Type B pancreatic cell (in vitro differentiated cells): ENCODE measurements around the gene TMEM178B. TPM values are rescaled to one million over a fixed set of nuclear protein-coding genes. Genes with fewer than 3 reads are reported as not detected.

Experiments used
- DNase-seq: peaks from one replicate; pipeline ENCODE4 v3.0.0; 2021; ENCODE audit warnings: mixed read lengths; ENCODE audit not compliant: unreplicated experiment; ENCODE audit errors: extremely low spot score
- H3K27ac Mint-ChIP-seq: 2 replicates; pipeline ENCODE4 v1.8.0; 2021; ENCODE audit warnings: mild to moderate bottlenecking, mixed read lengths
- H3K27me3 Mint-ChIP-seq: 2 replicates; pipeline ENCODE4 v1.8.0; 2021; ENCODE audit warnings: mixed read lengths
- H3K36me3 Mint-ChIP-seq: 2 replicates; pipeline ENCODE4 v1.8.0; 2021; ENCODE audit warnings: mixed read lengths
- H3K4me1 Mint-ChIP-seq: one replicate; pipeline ENCODE4 v1.8.0; 2021; ENCODE audit warnings: mixed read lengths; ENCODE audit not compliant: unreplicated experiment
- H3K4me3 Mint-ChIP-seq: 2 replicates; pipeline ENCODE4 v1.8.0; 2021; ENCODE audit warnings: mild to moderate bottlenecking, mixed read lengths
- H3K9me3 Mint-ChIP-seq: 2 replicates; pipeline ENCODE4 v1.8.0; 2021; ENCODE audit warnings: mixed read lengths
- total RNA-seq: library from RNA; stranded (reverse); gene quantifications from 2 replicates; pipeline ENCODE4 v1.2.1, GENCODE V29; 2021; ENCODE audit warnings: low replicate concordance
- TF ChIP-seq, protein P1 (sequence below): fragments of 200-600 bp; sonication (generic); conservative IDR thresholded peaks from 2 replicates; pipeline ENCODE4 v1.5.0; 2021; ENCODE audit warnings: antibody characterized with exemption, mild to moderate bottlenecking

The TMEM178B gene
- total RNA-seq, 1 donor from 2014 or later, result 8.7 TPM

DNA sequence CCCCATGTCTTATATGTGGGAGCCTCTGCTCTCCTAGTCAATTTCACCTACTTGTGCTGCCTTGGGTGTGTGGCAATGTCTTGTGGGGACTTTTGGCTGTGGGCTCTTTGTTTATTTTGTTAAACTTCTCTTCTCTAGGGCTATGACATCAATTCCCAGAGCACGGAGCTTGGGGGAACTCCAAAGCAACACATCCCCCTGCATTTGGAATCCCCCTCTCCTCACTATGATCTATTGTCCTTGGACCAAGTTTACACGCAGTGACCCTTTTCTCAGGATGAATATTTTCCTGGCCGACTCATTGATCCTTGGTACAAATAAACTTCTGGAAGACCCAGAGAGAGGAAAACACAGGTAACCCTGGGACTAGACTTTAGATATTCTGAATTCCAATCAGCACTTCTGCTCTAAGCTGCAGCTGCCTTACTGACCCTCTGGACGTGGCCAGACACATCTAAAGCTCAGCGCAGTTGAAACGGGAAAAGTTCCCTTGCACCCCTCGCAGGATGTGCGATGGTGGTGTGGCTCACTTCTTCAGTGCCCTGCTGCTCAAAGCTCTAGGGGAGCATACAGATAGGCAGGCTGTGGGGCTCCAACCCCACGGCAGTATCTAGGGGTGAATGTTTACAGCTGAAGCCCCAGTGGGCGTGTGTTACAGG, 110.8 kb downstream of the TMEM178B start:
- no peak for DNase-seq
- no peak overlapping the region for H3K27ac Mint-ChIP-seq
- TF ChIP-seq, protein P1, sequence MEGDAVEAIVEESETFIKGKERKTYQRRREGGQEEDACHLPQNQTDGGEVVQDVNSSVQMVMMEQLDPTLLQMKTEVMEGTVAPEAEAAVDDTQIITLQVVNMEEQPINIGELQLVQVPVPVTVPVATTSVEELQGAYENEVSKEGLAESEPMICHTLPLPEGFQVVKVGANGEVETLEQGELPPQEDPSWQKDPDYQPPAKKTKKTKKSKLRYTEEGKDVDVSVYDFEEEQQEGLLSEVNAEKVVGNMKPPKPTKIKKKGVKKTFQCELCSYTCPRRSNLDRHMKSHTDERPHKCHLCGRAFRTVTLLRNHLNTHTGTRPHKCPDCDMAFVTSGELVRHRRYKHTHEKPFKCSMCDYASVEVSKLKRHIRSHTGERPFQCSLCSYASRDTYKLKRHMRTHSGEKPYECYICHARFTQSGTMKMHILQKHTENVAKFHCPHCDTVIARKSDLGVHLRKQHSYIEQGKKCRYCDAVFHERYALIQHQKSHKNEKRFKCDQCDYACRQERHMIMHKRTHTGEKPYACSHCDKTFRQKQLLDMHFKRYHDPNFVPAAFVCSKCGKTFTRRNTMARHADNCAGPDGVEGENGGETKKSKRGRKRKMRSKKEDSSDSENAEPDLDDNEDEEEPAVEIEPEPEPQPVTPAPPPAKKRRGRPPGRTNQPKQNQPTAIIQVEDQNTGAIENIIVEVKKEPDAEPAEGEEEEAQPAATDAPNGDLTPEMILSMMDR, result no peak
- no peaks in the 10 kb centered on the region for H3K9me3 Mint-ChIP-seq
- H3K4me1 Mint-ChIP-seq, result no peaks in the 10 kb centered on the region
- H3K27me3 Mint-ChIP-seq, result no peaks in the 10 kb centered on the region
- H3K4me3 Mint-ChIP-seq, result no peak overlapping the region
- H3K36me3 Mint-ChIP-seq, result no peaks in the 10 kb centered on the region

DNA sequence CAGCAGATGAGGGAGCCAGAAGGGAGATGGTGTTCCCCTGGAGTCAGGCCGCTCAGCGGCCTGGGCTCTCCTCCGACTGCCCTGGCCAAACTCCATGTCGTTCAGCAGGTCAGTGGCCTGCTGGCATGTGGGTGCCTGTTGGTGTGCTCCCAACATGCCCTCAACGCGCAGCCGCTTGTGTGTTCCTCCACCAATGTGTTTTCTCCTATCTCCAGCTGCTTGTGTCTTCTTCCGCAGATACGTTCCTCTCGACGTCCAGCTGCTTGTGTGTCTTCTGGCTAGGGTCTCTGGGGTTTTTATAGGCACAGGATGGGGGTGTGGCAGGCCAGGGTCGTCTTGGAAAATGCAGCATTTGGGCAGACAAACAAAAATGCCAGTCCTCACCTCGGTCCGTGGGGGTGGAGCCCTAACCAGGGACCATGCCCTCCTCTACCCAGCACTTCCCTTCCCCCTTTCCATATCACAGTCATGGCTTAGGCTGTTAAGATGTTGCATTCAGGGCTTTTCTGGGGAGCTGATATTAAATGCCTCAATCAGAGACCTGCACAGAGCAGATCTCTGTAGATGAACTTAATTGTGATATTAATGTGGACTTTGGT, 111.6 kb downstream of the TMEM178B start:
- H3K27ac Mint-ChIP-seq, result no peak overlapping the region
- no peaks in the 10 kb centered on the region for H3K9me3 Mint-ChIP-seq
- TF ChIP-seq, protein P1, result no peak
- DNase-seq, result no peak
- no peaks in the 10 kb centered on the region for H3K4me1 Mint-ChIP-seq
- H3K27me3 Mint-ChIP-seq, result no peaks in the 10 kb centered on the region
- no peaks in the 10 kb centered on the region for H3K36me3 Mint-ChIP-seq
- no peak overlapping the region for H3K4me3 Mint-ChIP-seq

DNA sequence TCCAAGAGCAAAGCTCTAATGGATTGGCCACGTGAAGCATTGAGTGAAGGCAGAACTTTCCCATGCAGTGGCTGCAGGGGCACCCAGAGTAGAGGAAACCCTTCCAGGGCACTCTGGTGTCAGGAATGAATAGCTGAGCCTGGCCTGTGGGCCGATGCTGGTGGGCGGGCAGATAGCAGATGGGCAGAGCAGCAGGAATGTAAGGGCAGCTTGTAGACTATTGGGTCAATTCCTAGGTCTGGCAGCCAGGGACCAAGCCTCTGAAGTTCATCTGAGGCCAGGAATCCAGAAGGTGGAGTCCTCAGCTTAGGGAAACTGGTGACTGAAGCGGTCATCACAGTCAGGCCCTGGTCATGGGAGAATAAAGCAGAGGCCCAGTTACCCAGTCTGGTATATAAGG, 115.4 kb downstream of the TMEM178B start:
- Mint-ChIP-seq H3K36me3 (no peaks in the 10 kb centered on the region), H3K27me3 (no peaks in the 10 kb centered on the region), H3K4me3 (no peak overlapping the region), H3K4me1 (no peaks in the 10 kb centered on the region), H3K9me3 (no peaks in the 10 kb centered on the region), H3K27ac (no peak overlapping the region)
- no peak for DNase-seq
- TF ChIP-seq, protein P1, result no peak

DNA sequence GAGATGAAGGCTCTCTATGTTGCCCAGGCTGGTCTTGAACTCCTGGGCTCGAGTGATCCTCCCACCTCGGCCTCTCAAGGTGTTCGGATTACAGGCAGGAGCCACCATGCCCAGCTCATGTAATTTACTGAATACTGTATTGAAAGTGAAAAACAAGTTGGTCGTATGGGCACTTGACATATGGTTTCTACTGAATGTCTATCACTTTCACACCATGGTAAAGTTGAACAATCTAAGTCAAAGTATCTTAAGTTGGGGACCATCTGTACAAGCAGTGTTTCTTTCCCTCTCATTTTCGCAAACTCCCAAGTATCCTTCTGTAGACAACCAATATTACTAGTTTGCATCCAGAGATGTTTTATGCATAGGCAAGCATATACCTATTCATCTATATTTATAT, 116.6 kb downstream of the TMEM178B start:
- TF ChIP-seq, protein P1, result no peak
- no peaks in the 10 kb centered on the region for H3K9me3 Mint-ChIP-seq
- no peak for DNase-seq
- no peaks in the 10 kb centered on the region for H3K4me1 Mint-ChIP-seq
- H3K36me3 Mint-ChIP-seq, result no peaks in the 10 kb centered on the region
- H3K4me3 Mint-ChIP-seq, result no peak overlapping the region
- H3K27me3 Mint-ChIP-seq, result no peaks in the 10 kb centered on the region
- no peak overlapping the region for H3K27ac Mint-ChIP-seq

DNA sequence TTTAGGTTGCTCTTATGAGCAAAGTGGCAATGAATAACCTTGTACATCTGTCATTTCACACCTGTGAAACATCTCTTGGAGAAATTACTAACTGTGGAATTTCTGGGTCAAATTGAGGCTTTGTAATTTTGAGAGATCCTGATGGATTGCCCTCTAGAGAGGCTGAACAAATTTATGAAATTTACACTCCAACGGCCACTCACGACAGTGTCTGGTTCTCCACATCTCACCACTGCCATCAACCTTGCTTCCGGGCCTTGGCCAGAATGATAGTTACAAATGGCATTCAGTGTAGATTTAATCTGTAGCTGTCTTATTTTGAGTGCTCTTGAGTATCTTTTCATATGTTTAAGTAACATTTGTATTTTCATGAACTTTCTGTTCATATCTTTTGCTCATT, 117.4 kb downstream of the TMEM178B start:
- Mint-ChIP-seq H3K36me3 (no peaks in the 10 kb centered on the region), H3K4me3 (no peak overlapping the region), H3K9me3 (no peaks in the 10 kb centered on the region), H3K27ac (no peak overlapping the region), H3K4me1 (no peaks in the 10 kb centered on the region), H3K27me3 (no peaks in the 10 kb centered on the region)
- TF ChIP-seq, protein P1, result no peak
- no peak for DNase-seq
